ENCODE measurements around the gene PSPH. TPM values are rescaled to one million over a fixed set of nuclear protein-coding genes. Genes with fewer than 3 reads are reported as not detected.
A peak's percentile ranks its signal among the peaks of the same experiment; 100 is the strongest.

The PSPH gene
- total and polyA plus RNA-seq, 10 of the 15 experiments (the other 5 are each of a cell fraction or from before 2014, with no cell fraction given), result 5.2 to 36.4 (median 23.9) TPM

DNA sequence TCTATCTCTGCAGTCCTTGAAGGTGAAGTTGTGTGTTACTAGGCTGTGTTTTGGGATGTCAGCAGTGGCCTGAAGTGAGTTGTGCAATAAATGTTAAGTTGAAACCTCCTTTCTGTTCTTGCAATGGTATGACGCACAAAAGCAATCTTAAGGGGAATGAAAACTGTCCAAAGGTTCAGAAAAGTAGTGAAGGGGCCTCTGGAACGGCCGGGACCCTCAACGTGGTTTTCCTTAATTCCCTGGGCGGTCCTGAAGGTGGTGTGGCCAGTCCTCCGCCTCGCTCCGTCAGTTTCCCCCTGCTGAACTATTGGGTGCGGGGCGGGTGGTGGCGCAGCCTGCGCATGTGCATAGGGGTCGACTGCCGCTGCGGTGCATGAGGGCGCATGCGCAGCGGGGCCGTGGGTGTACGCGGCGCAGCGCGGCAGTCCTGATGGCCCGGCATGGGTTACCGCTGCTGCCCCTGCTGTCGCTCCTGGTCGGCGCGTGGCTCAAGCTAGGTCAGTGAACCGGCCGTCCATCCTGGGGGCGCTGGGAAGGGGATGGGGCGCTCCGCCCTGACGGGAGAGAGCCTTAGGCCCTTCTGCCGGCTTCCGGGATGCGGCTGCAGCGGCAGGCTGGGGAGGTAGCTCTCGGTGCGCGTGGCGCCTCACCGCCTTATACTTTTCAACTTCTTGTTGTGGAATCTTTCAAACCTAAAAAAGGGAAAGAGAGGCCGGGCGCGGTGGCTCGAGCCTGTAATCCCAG lies 12.8 kb upstream of the PSPH start, which contains the start of gene SUMF2 (continued):
- TF ChIP-seq SMAD1 (IDR thresholded peaks at IDR 0.05; ENCODE audit: low read depth, partially characterized antibody), result no peak
- TF ChIP-seq CREM (IDR thresholded peaks at IDR 0.05; ENCODE audit: low read depth), result no peak
- TF ChIP-seq, protein P1, sequence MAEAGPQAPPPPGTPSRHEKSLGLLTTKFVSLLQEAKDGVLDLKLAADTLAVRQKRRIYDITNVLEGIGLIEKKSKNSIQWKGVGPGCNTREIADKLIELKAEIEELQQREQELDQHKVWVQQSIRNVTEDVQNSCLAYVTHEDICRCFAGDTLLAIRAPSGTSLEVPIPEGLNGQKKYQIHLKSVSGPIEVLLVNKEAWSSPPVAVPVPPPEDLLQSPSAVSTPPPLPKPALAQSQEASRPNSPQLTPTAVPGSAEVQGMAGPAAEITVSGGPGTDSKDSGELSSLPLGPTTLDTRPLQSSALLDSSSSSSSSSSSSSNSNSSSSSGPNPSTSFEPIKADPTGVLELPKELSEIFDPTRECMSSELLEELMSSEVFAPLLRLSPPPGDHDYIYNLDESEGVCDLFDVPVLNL (IDR thresholded peaks at IDR 0.05; ENCODE audit: low read depth, low read length), result no peak
- no peak for TF ChIP-seq TCF3 (IDR thresholded peaks at IDR 0.05; ENCODE audit: borderline replicate concordance, insufficient read depth, low read depth, low read length)
- TF ChIP-seq, protein P2, sequence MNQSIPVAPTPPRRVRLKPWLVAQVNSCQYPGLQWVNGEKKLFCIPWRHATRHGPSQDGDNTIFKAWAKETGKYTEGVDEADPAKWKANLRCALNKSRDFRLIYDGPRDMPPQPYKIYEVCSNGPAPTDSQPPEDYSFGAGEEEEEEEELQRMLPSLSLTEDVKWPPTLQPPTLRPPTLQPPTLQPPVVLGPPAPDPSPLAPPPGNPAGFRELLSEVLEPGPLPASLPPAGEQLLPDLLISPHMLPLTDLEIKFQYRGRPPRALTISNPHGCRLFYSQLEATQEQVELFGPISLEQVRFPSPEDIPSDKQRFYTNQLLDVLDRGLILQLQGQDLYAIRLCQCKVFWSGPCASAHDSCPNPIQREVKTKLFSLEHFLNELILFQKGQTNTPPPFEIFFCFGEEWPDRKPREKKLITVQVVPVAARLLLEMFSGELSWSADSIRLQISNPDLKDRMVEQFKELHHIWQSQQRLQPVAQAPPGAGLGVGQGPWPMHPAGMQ (IDR thresholded peaks at IDR 0.05; ENCODE audit: borderline replicate concordance), result no peak
- TF ChIP-seq SPI1 (IDR thresholded peaks at IDR 0.05; ENCODE audit: borderline replicate concordance, insufficient read depth, low read depth, low read length), result no peak
- peak; percentile 52; the same call in 1 of the 2 replicates for TF ChIP-seq SMARCA5 (IDR thresholded peaks at IDR 0.05)
- TF ChIP-seq FOXK2 (IDR thresholded peaks at IDR 0.05), result no peak
- TF ChIP-seq, protein P3, sequence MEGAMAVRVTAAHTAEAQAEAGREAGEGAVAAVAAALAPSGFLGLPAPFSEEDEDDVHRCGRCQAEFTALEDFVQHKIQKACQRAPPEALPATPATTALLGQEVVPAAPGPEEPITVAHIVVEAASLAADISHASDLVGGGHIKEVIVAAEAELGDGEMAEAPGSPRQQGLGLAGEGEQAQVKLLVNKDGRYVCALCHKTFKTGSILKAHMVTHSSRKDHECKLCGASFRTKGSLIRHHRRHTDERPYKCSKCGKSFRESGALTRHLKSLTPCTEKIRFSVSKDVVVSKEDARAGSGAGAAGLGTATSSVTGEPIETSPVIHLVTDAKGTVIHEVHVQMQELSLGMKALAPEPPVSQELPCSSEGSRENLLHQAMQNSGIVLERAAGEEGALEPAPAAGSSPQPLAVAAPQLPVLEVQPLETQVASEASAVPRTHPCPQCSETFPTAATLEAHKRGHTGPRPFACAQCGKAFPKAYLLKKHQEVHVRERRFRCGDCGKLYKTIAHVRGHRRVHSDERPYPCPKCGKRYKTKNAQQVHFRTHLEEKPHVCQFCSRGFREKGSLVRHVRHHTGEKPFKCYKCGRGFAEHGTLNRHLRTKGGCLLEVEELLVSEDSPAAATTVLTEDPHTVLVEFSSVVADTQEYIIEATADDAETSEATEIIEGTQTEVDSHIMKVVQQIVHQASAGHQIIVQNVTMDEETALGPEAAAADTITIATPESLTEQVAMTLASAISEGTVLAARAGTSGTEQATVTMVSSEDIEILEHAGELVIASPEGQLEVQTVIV (IDR thresholded peaks at IDR 0.05; ENCODE audit: borderline replicate concordance, partially characterized antibody), result no peak
- TF ChIP-seq EED (IDR thresholded peaks at IDR 0.05; ENCODE audit: low read depth), result no peak; the same call in none of the 2 replicates
- no peak for TF ChIP-seq SP1 (IDR thresholded peaks at IDR 0.05; ENCODE audit: low read depth, low read length)
- no peak for TF ChIP-seq MYB (IDR thresholded peaks at IDR 0.05; ENCODE audit: borderline replicate concordance, low read depth, low read length)
- TF ChIP-seq, protein P4, sequence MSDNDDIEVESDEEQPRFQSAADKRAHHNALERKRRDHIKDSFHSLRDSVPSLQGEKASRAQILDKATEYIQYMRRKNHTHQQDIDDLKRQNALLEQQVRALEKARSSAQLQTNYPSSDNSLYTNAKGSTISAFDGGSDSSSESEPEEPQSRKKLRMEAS (IDR thresholded peaks at IDR 0.05; ENCODE audit: low read depth, low read length), result peak; percentile 51; the same call in 1 of the 2 replicates
- TF ChIP-seq, protein P5, sequence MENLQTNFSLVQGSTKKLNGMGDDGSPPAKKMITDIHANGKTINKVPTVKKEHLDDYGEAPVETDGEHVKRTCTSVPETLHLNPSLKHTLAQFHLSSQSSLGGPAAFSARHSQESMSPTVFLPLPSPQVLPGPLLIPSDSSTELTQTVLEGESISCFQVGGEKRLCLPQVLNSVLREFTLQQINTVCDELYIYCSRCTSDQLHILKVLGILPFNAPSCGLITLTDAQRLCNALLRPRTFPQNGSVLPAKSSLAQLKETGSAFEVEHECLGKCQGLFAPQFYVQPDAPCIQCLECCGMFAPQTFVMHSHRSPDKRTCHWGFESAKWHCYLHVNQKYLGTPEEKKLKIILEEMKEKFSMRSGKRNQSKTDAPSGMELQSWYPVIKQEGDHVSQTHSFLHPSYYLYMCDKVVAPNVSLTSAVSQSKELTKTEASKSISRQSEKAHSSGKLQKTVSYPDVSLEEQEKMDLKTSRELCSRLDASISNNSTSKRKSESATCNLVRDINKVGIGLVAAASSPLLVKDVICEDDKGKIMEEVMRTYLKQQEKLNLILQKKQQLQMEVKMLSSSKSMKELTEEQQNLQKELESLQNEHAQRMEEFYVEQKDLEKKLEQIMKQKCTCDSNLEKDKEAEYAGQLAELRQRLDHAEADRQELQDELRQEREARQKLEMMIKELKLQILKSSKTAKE (IDR thresholded peaks at IDR 0.05; ENCODE audit: low read depth, poor library complexity, severe bottlenecking), result no peak
- TF ChIP-seq ZSCAN29 (IDR thresholded peaks at IDR 0.05), result no peak
- TF ChIP-seq MTA3 (IDR thresholded peaks at IDR 0.05; ENCODE audit: borderline replicate concordance, low read length), result peak; percentile 84; the same call in 1 of the 2 replicates
- no peak; the same call in 1 of the 2 replicates for TF ChIP-seq CREB1 (IDR thresholded peaks at IDR 0.05; ENCODE audit: low read depth)
- peak; percentile 85 for TF ChIP-seq MXI1 (IDR thresholded peaks at IDR 0.05; ENCODE audit: low read depth, low read length)
- no peak for TF ChIP-seq NR2C1 (IDR thresholded peaks at IDR 0.05)
- TF ChIP-seq ETV6 (conservative IDR thresholded peaks at IDR 0.05 in 1 of 2, IDR thresholded peaks at IDR 0.05 in 1 of 2; ENCODE audit: borderline replicate concordance in 1 of 2, low read depth in 1 of 2), result no peak
- TF ChIP-seq EP300 (IDR thresholded peaks at IDR 0.05; ENCODE audit: borderline replicate concordance in 1 of 2, control insufficient read depth in 1 of 2, low read depth in 2 of 2, low read length in 2 of 2), result no peak
- no peak for TF ChIP-seq PAX8 (IDR thresholded peaks at IDR 0.05)

Data from GM12878 (cell line).